CD4-positive, alpha-beta T cell (primary cell): ENCODE measurements around the gene FGFBP3. TPM values are rescaled to one million over a fixed set of nuclear protein-coding genes. Genes with fewer than 3 reads are reported as not detected.

Experiments
- ATAC-seq: fragments of 200-7000 bp; cut with Tn5 transposase; one replicate; pipeline ENCODE4 v1.10.0; 2022; ENCODE audit warnings: mild to moderate bottlenecking; ENCODE audit not compliant: poor library complexity
- CTCF ChIA-PET: fragments of 350-600 bp; sonication (Branson Sonifier 250); formaldehyde crosslinking; loops from one replicate; lab custom pipeline; 2021; ENCODE audit warnings: antibody characterized with exemption, inconsistent platforms; lab: Charles Lee
- POLR2A ChIA-PET: fragments of 350-600 bp; sonication (Branson Sonifier 250); formaldehyde crosslinking; loops from one replicate; lab custom pipeline; 2021; ENCODE audit warnings: antibody characterized with exemption, inconsistent platforms; lab: Charles Lee
- DNase-seq, 14 experiments: peaks; one replicate each; pipeline ENCODE4 v3.0.0-alpha.2; 2013 to 2020; ENCODE audit warnings: mixed read lengths in 2 of 14
- H3K27ac ChIP-seq, 2 donors: one replicate each; pipeline versions ENCODE4 v1.5.1 to v1.7.0; 2013; ENCODE audit warnings: low read length in 2 of 2, low read depth in 1 of 2, mild to moderate bottlenecking in 1 of 2
- H3K27me3 ChIP-seq, 2 experiments: 1 replicate in 1 of 2; 2 replicates in 1 of 2; pipeline versions ENCODE4 v1.6.1 to v1.7.0; 2013; ENCODE audit warnings: low read length in 2 of 2, control low read depth in 1 of 2, mild to moderate bottlenecking in 1 of 2, moderate library complexity in 1 of 2; ENCODE audit not compliant: insufficient read depth in 2 of 2, control insufficient read depth in 1 of 2
- H3K36me3 ChIP-seq: one replicate; pipeline ENCODE4 v1.6.1; 2013; ENCODE audit warnings: low read length, control low read depth; ENCODE audit not compliant: insufficient read depth
- H3K4me1 ChIP-seq: one replicate; pipeline ENCODE4 v1.6.1; 2013; ENCODE audit warnings: low read length, control low read depth; ENCODE audit not compliant: insufficient read depth
- H3K4me3 ChIP-seq: one replicate; pipeline ENCODE4 v1.5.1; 2013; ENCODE audit warnings: mild to moderate bottlenecking, low read length, moderate library complexity
- H3K9me3 ChIP-seq, 2 experiments: 1 replicate in 1 of 2; 2 replicates in 1 of 2; pipeline versions ENCODE4 v1.6.1 to v1.7.0; 2013; ENCODE audit warnings: low read length in 2 of 2, mild to moderate bottlenecking in 2 of 2, control low read depth in 1 of 2, moderate library complexity in 1 of 2; ENCODE audit not compliant: control insufficient read depth in 1 of 2, insufficient read depth in 1 of 2
- H3K27ac Mint-ChIP-seq: one replicate; pipeline ENCODE4 v1.8.0; 2020; ENCODE audit warnings: mixed read lengths
- H3K27me3 Mint-ChIP-seq: one replicate; pipeline ENCODE4 v1.8.0; 2021; ENCODE audit warnings: mixed read lengths
- H3K36me3 Mint-ChIP-seq: one replicate; pipeline ENCODE4 v1.8.0; 2021; ENCODE audit warnings: low read depth, mixed read lengths
- H3K4me1 Mint-ChIP-seq: one replicate; pipeline ENCODE4 v1.8.0; 2021; ENCODE audit warnings: low read depth, mixed read lengths
- H3K4me3 Mint-ChIP-seq: one replicate; pipeline ENCODE4 v1.8.0; 2020; ENCODE audit warnings: mild to moderate bottlenecking, mixed read lengths
- H3K9me3 Mint-ChIP-seq: one replicate; pipeline ENCODE4 v1.8.0; 2020; ENCODE audit warnings: mixed read lengths
- CTCF ChIP-seq: fragments of 200-600 bp; IDR thresholded peaks from one replicate; pipeline ENCODE4 v1.8.0; 2022; ENCODE audit warnings: antibody characterized with exemption, mild to moderate bottlenecking
- intact Hi-C, 2 experiments: fragments of 100-400 bp; cut with DNase I in 1 of 2; cut with micrococcal nuclease in 1 of 2; formaldehyde crosslinking; loops; one replicate each; pipeline versions ENCODE4 v1.15.1 to v1.9.0; 2023 to 2025; cut with DNase I, micrococcal nuclease
- total RNA-seq, 174 experiments: library from RNA in 2 of 174; stranded (reverse) in 2 of 174; gene quantifications; one replicate each; pipeline ENCODE4 v1.2.3 and lab custom pipeline; 2021 to 2026

FGFBP3 gene
- total RNA-seq, 2 experiments from 2014 or later: 1.4 to 1.5 TPM

GRCh38 chr10:91880310-91880709 is 29.0 kb downstream of the FGFBP3 start:
- no peak for TF ChIP-seq CTCF
- H3K27ac ChIP-seq: no peak overlapping the region
- CTCF ChIA-PET: no interaction called here
- intact Hi-C loops: no loop called here
- H3K27me3 ChIP-seq: no peaks in the 10 kb centered on the region
- no peaks in the 10 kb centered on the region for H3K9me3 ChIP-seq
- no peaks in the 10 kb centered on the region for H3K27me3 Mint-ChIP-seq
- H3K4me3 Mint-ChIP-seq: no peak overlapping the region
- DNase-seq (no peak), ATAC-seq (no peak)
- peaks cover 5% of the 10 kb centered on the region for H3K9me3 Mint-ChIP-seq
- no peak overlapping the region for H3K4me3 ChIP-seq
- no peaks in the 10 kb centered on the region for H3K36me3 Mint-ChIP-seq
- H3K36me3 ChIP-seq: no peaks in the 10 kb centered on the region
- no peaks in the 10 kb centered on the region for H3K4me1 ChIP-seq
- no peak overlapping the region for H3K27ac Mint-ChIP-seq
- no peaks in the 10 kb centered on the region for H3K4me1 Mint-ChIP-seq
- POLR2A ChIA-PET: interaction anchor here (0.8 kb wide), 1 partner anchor 82 kb away, joined by 3 read pairs; no protein-coding TSS in a partner anchor

GRCh38 chr10:91879515-91880170 is 29.6 kb downstream of the FGFBP3 start:
- ChIA-PET POLR2A (no interaction called here), CTCF (no interaction called here)
- Mint-ChIP-seq H3K27me3 (no peaks in the 10 kb centered on the region), H3K36me3 (no peaks in the 10 kb centered on the region), H3K4me3 (no peak overlapping the region), H3K27ac (no peak overlapping the region), H3K4me1 (no peaks in the 10 kb centered on the region), H3K9me3 (peaks cover 5% of the 10 kb centered on the region)
- DNase-seq: no peak
- no peak for ATAC-seq
- Histone ChIP-seq H3K9me3 (no peaks in the 10 kb centered on the region), H3K4me3 (no peak overlapping the region), H3K36me3 (no peaks in the 10 kb centered on the region), H3K4me1 (no peaks in the 10 kb centered on the region), H3K27me3 (no peaks in the 10 kb centered on the region), H3K27ac (no peak overlapping the region)
- TF ChIP-seq CTCF: no peak
- intact Hi-C loops: no loop called here

- H3K9me3 Mint-ChIP-seq: no peaks in the 10 kb centered on the region
These were observed 33.5 kb downstream of the FGFBP3 start for GRCh38 chr10:91875779-91876178.

More at GRCh38 chr10:91875779-91876178, 33.5 kb downstream of the FGFBP3 start:
- Mint-ChIP-seq H3K4me1 (no peaks in the 10 kb centered on the region), H3K27ac (no peak overlapping the region), H3K36me3 (no peaks in the 10 kb centered on the region), H3K4me3 (no peak overlapping the region), H3K27me3 (no peaks in the 10 kb centered on the region)
- POLR2A ChIA-PET: no interaction called here
- no peak overlapping the region for H3K4me3 ChIP-seq
- H3K27ac ChIP-seq: no peak overlapping the region
- H3K9me3 ChIP-seq: no peaks in the 10 kb centered on the region
- H3K4me1 ChIP-seq: no peaks in the 10 kb centered on the region
- no peaks in the 10 kb centered on the region for H3K36me3 ChIP-seq
- ATAC-seq (no peak), DNase-seq (no peak)
- no peaks in the 10 kb centered on the region for H3K27me3 ChIP-seq
- intact Hi-C loops: no loop called here
- CTCF ChIA-PET: no interaction called here
- TF ChIP-seq CTCF: no peak
